GM21526 (cell line): Measurements from ENCODE around the gene SIL1.
"Not testable (repeated sequence)": the region's sequence is repeated elsewhere in the genome, so short reads cannot be mapped to it uniquely, and the experiment has no call there.

Source experiments
- ATAC-seq: cut with Tn5 transposase; IDR thresholded peaks from one replicate; pipeline ENCODE4 v1.9.1; 2021; ENCODE audit warnings: moderate library complexity; ENCODE audit not compliant: unreplicated experiment, low FRiP score

Gene SIL1

GRCh38 chr5:139043157-139043905 lies 154.8 kb downstream of the SIL1 start:
- no peak for ATAC-seq

GRCh38 chr5:139040081-139040480 lies 158.1 kb downstream of the SIL1 start:
- no peak for ATAC-seq

- no peak for ATAC-seq
Measured at GRCh38 chr5:139038613-139039305, 159.4 kb downstream of the SIL1 start.

- no peak for ATAC-seq
Measured at GRCh38 chr5:139037732-139038131, 160.4 kb downstream of the SIL1 start.

GRCh38 chr5:139036332-139036731 lies 161.8 kb downstream of the SIL1 start:
- not testable (repeated sequence) for ATAC-seq

GRCh38 chr5:139027150-139027549 lies 171.0 kb downstream of the SIL1 start:
- no peak for ATAC-seq

GRCh38 chr5:139025651-139026050 lies 172.5 kb downstream of the SIL1 start:
- ATAC-seq: no peak

GRCh38 chr5:139023286-139023685 lies 174.9 kb downstream of the SIL1 start:
- no peak for ATAC-seq

GRCh38 chr5:139022528-139022927 lies 175.6 kb downstream of the SIL1 start:
- ATAC-seq: no peak

- ATAC-seq: no peak
Measured at GRCh38 chr5:139021346-139021745, 176.8 kb downstream of the SIL1 start.

GRCh38 chr5:139019880-139020279 lies 178.3 kb downstream of the SIL1 start:
- no peak for ATAC-seq

GRCh38 chr5:139019211-139019610 lies 179.0 kb downstream of the SIL1 start:
- no peak for ATAC-seq

- no peak for ATAC-seq
Measured at GRCh38 chr5:139017624-139018023, 180.5 kb downstream of the SIL1 start.

- ATAC-seq: no peak
Measured at GRCh38 chr5:139016186-139016585, 182.0 kb downstream of the SIL1 start.

GRCh38 chr5:139014726-139015125 lies 183.4 kb downstream of the SIL1 start:
- no peak for ATAC-seq

- ATAC-seq: no peak
Measured at GRCh38 chr5:139012176-139012575, 186.0 kb downstream of the SIL1 start.

- not testable (repeated sequence) for ATAC-seq
Measured at GRCh38 chr5:139011156-139011555, 187.0 kb downstream of the SIL1 start.

- no peak for ATAC-seq
Measured at GRCh38 chr5:139004374-139005307, 193.5 kb downstream of the SIL1 start.

- ATAC-seq: no peak
Measured at GRCh38 chr5:138999674-139000073, 198.5 kb downstream of the SIL1 start.

- no peak for ATAC-seq
Measured at GRCh38 chr5:138998521-138998920, 199.6 kb downstream of the SIL1 start.

GRCh38 chr5:138996120-138996519 lies 202.0 kb downstream of the SIL1 start:
- ATAC-seq: no peak
